HEK293 (cell line): ENCODE results near the gene DLL4.

ENCODE experiments used
- AEBP2 ChIP-seq: fragments of 450-650 bp; formaldehyde crosslinking; IDR thresholded peaks from 2 replicates; pipeline ENCODE4 v1.5.1; 2016; ENCODE audit warnings: missing biosample characterization, missing genetic modification characterization, borderline replicate concordance
- EGR2 ChIP-seq: fragments of 450-650 bp; formaldehyde crosslinking; IDR thresholded peaks from 2 replicates; pipeline ENCODE4 v1.5.1; 2016; ENCODE audit warnings: low read depth, missing biosample characterization, missing genetic modification characterization
- GLI2 ChIP-seq: fragments of 450-650 bp; formaldehyde crosslinking; IDR thresholded peaks from 2 replicates; pipeline ENCODE4; 2017; ENCODE audit warnings: missing biosample characterization, missing genetic modification characterization, low read depth, borderline replicate concordance
- HIC1 ChIP-seq: fragments of 450-650 bp; formaldehyde crosslinking; IDR thresholded peaks from 2 replicates; pipeline ENCODE4 v1.5.1; 2016; ENCODE audit warnings: missing biosample characterization, missing genetic modification characterization
- KLF1 ChIP-seq: fragments of 450-650 bp; formaldehyde crosslinking; IDR thresholded peaks from 2 replicates; pipeline ENCODE4 v1.5.1; 2016; ENCODE audit warnings: missing biosample characterization, missing genetic modification characterization
- KLF8 ChIP-seq: fragments of 450-650 bp; formaldehyde crosslinking; IDR thresholded peaks from 2 replicates; pipeline ENCODE4 v1.5.1; 2016; ENCODE audit warnings: missing biosample characterization, missing genetic modification characterization
- SP2 ChIP-seq: fragments of 450-650 bp; formaldehyde crosslinking; IDR thresholded peaks from 2 replicates; pipeline ENCODE4 v1.5.1; 2016; ENCODE audit warnings: missing biosample characterization, missing genetic modification characterization
- TRIM28 ChIP-seq: IDR thresholded peaks from 2 replicates; pipeline ENCODE4 v1.6.1; 2011; ENCODE audit warnings: low read length, control low read depth, borderline replicate concordance
- ZBTB20 ChIP-seq: fragments of 450-650 bp; formaldehyde crosslinking; IDR thresholded peaks from 2 replicates; pipeline ENCODE4 v1.5.1; 2016; ENCODE audit warnings: missing biosample characterization, missing genetic modification characterization
- ZBTB7A ChIP-seq: fragments of 450-650 bp; formaldehyde crosslinking; IDR thresholded peaks from 2 replicates; pipeline ENCODE4 v1.5.1; 2016; ENCODE audit warnings: low read depth, missing biosample characterization, missing genetic modification characterization
- ZBTB8A ChIP-seq: fragments of 450-650 bp; formaldehyde crosslinking; IDR thresholded peaks from 2 replicates; pipeline ENCODE4 v1.5.1; 2016; ENCODE audit warnings: missing biosample characterization, missing genetic modification characterization
- ZEB2 ChIP-seq: fragments of 450-650 bp; formaldehyde crosslinking; IDR thresholded peaks from 2 replicates; pipeline ENCODE4 v1.5.1; 2016; ENCODE audit warnings: missing biosample characterization, missing genetic modification characterization
- ZNF133 ChIP-seq: fragments of 450-650 bp; formaldehyde crosslinking; IDR thresholded peaks from 2 replicates; pipeline ENCODE4 v1.5.1; 2016; ENCODE audit warnings: missing biosample characterization, missing genetic modification characterization
- ZNF140 ChIP-seq: fragments of 450-650 bp; formaldehyde crosslinking; IDR thresholded peaks from 2 replicates; pipeline ENCODE4 v1.5.1; 2016; ENCODE audit warnings: missing biosample characterization, missing genetic modification characterization
- ZNF157 ChIP-seq: fragments of 450-650 bp; formaldehyde crosslinking; IDR thresholded peaks from 2 replicates; pipeline ENCODE4 v1.5.1; 2016; ENCODE audit warnings: missing biosample characterization, missing genetic modification characterization
- ZNF16 ChIP-seq: fragments of 450-650 bp; formaldehyde crosslinking; IDR thresholded peaks from 2 replicates; pipeline ENCODE4 v1.5.1; 2016; ENCODE audit warnings: low read depth, missing biosample characterization, missing genetic modification characterization
- ZNF23 ChIP-seq: fragments of 450-650 bp; formaldehyde crosslinking; IDR thresholded peaks from 2 replicates; pipeline ENCODE4 v1.5.1; 2016; ENCODE audit warnings: missing biosample characterization, missing genetic modification characterization, borderline replicate concordance
- ZNF274 ChIP-seq, 2 experiments: fragments of 200-500 bp in 1 of 2; fragments of 450-650 bp in 1 of 2; sonication (Bioruptor generic) in 1 of 2; formaldehyde crosslinking in 1 of 2; IDR thresholded peaks; 2 replicates each; pipeline versions ENCODE4 v1.5.1 to v1.6.1; 2014 to 2016; ENCODE audit warnings: borderline replicate concordance in 1 of 2, inconsistent platforms in 1 of 2, low read length in 1 of 2, missing biosample characterization in 1 of 2, missing genetic modification characterization in 1 of 2
- ZNF341 ChIP-seq: fragments of 450-650 bp; formaldehyde crosslinking; IDR thresholded peaks from 2 replicates; pipeline ENCODE4; 2016; ENCODE audit warnings: low read depth, missing biosample characterization, missing genetic modification characterization
- ZNF449 ChIP-seq: fragments of 450-650 bp; formaldehyde crosslinking; IDR thresholded peaks from 2 replicates; pipeline ENCODE4 v1.5.1; 2017; ENCODE audit warnings: missing biosample characterization, mild to moderate bottlenecking, missing genetic modification characterization, moderate library complexity
- ZNF510 ChIP-seq: fragments of 450-650 bp; formaldehyde crosslinking; IDR thresholded peaks from 2 replicates; pipeline ENCODE4 v1.5.1; 2018; ENCODE audit warnings: mild to moderate bottlenecking, missing genetic modification characterization, missing biosample characterization; ENCODE audit not compliant: insufficient replicate concordance
- ZNF521 ChIP-seq: fragments of 450-650 bp; formaldehyde crosslinking; IDR thresholded peaks from 2 replicates; pipeline ENCODE4 v1.5.1; 2017; ENCODE audit warnings: missing biosample characterization, mild to moderate bottlenecking, missing genetic modification characterization
- ZNF529 ChIP-seq: fragments of 450-650 bp; formaldehyde crosslinking; IDR thresholded peaks from 2 replicates; pipeline ENCODE4 v1.5.1; 2017; ENCODE audit warnings: missing genetic modification characterization, missing biosample characterization; ENCODE audit not compliant: insufficient replicate concordance
- ZNF549 ChIP-seq: fragments of 450-650 bp; IDR thresholded peaks from 2 replicates; pipeline ENCODE4 v1.5.1; 2018; ENCODE audit warnings: missing biosample characterization, missing genetic modification characterization, mild to moderate bottlenecking, inconsistent platforms, moderate library complexity
- ZNF561 ChIP-seq: fragments of 450-650 bp; IDR thresholded peaks from 2 replicates; pipeline ENCODE4 v1.5.1; 2018; ENCODE audit warnings: missing biosample characterization, missing genetic modification characterization, borderline replicate concordance
- ZNF76 ChIP-seq: fragments of 450-650 bp; formaldehyde crosslinking; IDR thresholded peaks from 2 replicates; pipeline ENCODE4; 2016; ENCODE audit warnings: low read depth, missing biosample characterization, missing genetic modification characterization, borderline replicate concordance
- TF ChIP-seq, protein P1 (sequence below): fragments of 450-650 bp; formaldehyde crosslinking; conservative IDR thresholded peaks from 2 replicates; pipeline ENCODE4 v1.5.1; 2016; ENCODE audit warnings: low read depth, missing biosample characterization, missing genetic modification characterization
- TF ChIP-seq, protein P2 (sequence below): fragments of 450-650 bp; formaldehyde crosslinking; optimal IDR thresholded peaks from 2 replicates; pipeline ENCODE3; 2016; ENCODE audit warnings: missing biosample characterization, mild to moderate bottlenecking, missing genetic modification characterization

The DLL4 gene

GRCh38 chr15:40894681-40895448 lies 34.3 kb upstream of the DLL4 start (continued):
- TF ChIP-seq ZNF76 (peak; percentile 66; the same call in 1 of the 2 replicates), ZBTB8A (tag by site-specific recombination) (peak; percentile 80), ZNF529 (tag by site-specific recombination) (no peak), TRIM28 (no peak), HIC1 (tag by site-specific recombination) (no peak), GLI2 (tag by site-specific recombination) (no peak), ZBTB20 (peak; percentile 21; the same call in 1 of the 2 replicates), KLF8 (no peak), ZNF16 (no peak), KLF1 (tag by site-specific recombination) (no peak), SP2 (peak; percentile 23), ZNF274 (IDR thresholded peaks at IDR 0.05; ENCODE audit: low read length) (no peak), ZNF274 (tag by site-specific recombination; IDR thresholded peaks at IDR 0.05; ENCODE audit: borderline replicate concordance) (no peak), AEBP2 (tag by site-specific recombination) (no peak), ZNF521 (no peak), ZNF549 (tag by site-specific recombination) (no peak), ZNF157 (tag by site-specific recombination) (no peak), ZNF23 (no peak), ZNF140 (tag by site-specific recombination) (no peak), ZNF561 (tag by site-specific recombination) (no peak), ZBTB7A (tag by site-specific recombination) (no peak), ZEB2 (tag by site-specific recombination) (no peak), ZNF133 (tag by site-specific recombination) (no peak), EGR2 (0 out of 2 replicates have a peak, but pooled peaks have one; percentile 5), ZNF449 (peak; percentile 54; the same call in 1 of the 2 replicates), ZNF341 (no peak), ZNF510 (tag by site-specific recombination) (no peak)
- TF ChIP-seq, protein P1, sequence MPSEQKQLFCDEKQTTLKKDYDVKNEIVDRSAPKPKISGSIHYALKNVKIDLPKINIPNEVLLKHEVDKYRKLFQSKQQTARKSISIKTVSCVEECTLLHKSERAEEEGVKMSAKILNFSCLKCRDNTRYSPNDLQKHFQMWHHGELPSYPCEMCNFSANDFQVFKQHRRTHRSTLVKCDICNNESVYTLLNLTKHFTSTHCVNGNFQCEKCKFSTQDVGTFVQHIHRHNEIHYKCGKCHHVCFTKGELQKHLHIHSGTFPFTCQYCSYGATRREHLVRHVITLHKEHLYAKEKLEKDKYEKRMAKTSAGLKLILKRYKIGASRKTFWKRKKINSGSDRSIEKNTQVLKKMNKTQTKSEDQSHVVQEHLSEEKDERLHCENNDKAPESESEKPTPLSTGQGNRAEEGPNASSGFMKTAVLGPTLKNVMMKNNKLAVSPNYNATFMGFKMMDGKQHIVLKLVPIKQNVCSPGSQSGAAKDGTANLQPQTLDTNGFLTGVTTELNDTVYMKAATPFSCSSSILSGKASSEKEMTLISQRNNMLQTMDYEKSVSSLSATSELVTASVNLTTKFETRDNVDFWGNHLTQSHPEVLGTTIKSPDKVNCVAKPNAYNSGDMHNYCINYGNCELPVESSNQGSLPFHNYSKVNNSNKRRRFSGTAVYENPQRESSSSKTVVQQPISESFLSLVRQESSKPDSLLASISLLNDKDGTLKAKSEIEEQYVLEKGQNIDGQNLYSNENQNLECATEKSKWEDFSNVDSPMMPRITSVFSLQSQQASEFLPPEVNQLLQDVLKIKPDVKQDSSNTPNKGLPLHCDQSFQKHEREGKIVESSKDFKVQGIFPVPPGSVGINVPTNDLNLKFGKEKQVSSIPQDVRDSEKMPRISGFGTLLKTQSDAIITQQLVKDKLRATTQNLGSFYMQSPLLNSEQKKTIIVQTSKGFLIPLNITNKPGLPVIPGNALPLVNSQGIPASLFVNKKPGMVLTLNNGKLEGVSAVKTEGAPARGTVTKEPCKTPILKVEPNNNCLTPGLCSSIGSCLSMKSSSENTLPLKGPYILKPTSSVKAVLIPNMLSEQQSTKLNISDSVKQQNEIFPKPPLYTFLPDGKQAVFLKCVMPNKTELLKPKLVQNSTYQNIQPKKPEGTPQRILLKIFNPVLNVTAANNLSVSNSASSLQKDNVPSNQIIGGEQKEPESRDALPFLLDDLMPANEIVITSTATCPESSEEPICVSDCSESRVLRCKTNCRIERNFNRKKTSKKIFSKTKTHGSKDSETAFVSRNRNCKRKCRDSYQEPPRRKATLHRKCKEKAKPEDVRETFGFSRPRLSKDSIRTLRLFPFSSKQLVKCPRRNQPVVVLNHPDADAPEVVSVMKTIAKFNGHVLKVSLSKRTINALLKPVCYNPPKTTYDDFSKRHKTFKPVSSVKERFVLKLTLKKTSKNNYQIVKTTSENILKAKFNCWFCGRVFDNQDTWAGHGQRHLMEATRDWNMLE (tag by site-specific recombination) = no peak
- TF ChIP-seq, protein P2, sequence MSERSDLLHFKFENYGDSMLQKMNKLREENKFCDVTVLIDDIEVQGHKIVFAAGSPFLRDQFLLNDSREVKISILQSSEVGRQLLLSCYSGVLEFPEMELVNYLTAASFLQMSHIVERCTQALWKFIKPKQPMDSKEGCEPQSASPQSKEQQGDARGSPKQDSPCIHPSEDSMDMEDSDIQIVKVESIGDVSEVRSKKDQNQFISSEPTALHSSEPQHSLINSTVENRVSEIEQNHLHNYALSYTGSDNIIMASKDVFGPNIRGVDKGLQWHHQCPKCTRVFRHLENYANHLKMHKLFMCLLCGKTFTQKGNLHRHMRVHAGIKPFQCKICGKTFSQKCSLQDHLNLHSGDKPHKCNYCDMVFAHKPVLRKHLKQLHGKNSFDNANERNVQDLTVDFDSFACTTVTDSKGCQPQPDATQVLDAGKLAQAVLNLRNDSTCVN (tag by site-specific recombination) = no peak
